ENCODE data around the gene LUM.

LUM gene

GRCh38 chr12:91111366-91112325 is at the start of gene LUM:
Gene LUM (minus strand): TSS chr12:91111494. CDS start chr12:91108979, 2,515 bp downstream.
- no peak for DNase-seq

GRCh38 chr12:91161009-91161408 is 49.7 kb upstream of the LUM start:
- no peak for DNase-seq

GRCh38 chr12:91155990-91156389 is 44.7 kb upstream of the LUM start:
- no peak for DNase-seq

GRCh38 chr12:91154131-91154530 is 42.8 kb upstream of the LUM start:
- no peak for DNase-seq

GRCh38 chr12:91144053-91144452 is 32.8 kb upstream of the LUM start:
- no peak for DNase-seq

- DNase-seq: no peak
Measured at GRCh38 chr12:91143206-91143605, 31.9 kb upstream of the LUM start.

- DNase-seq: no peak
Measured at GRCh38 chr12:91142221-91142631, 30.9 kb upstream of the LUM start.

GRCh38 chr12:91140026-91140931 is 29.0 kb upstream of the LUM start:
- no peak for DNase-seq

- DNase-seq: no peak
Measured at GRCh38 chr12:91139286-91139685, 28.0 kb upstream of the LUM start.

- no peak for DNase-seq
Measured at GRCh38 chr12:91138337-91138920, 27.1 kb upstream of the LUM start.

- DNase-seq: no peak
Measured at GRCh38 chr12:91133871-91134270, 22.6 kb upstream of the LUM start.

- DNase-seq: no peak
Measured at GRCh38 chr12:91129662-91130362, 18.5 kb upstream of the LUM start.

- DNase-seq: no peak
Measured at GRCh38 chr12:91127751-91128150, 16.5 kb upstream of the LUM start.

- DNase-seq: no peak
Measured at GRCh38 chr12:91127306-91127705, 16.0 kb upstream of the LUM start.

- no peak for DNase-seq
Measured at GRCh38 chr12:91126516-91126915, 15.2 kb upstream of the LUM start.

- no peak for DNase-seq
Measured at GRCh38 chr12:91123236-91123916, 12.1 kb upstream of the LUM start.

- DNase-seq: no peak
Measured at GRCh38 chr12:91120781-91121180, 9.5 kb upstream of the LUM start.

- DNase-seq: no peak
Measured at GRCh38 chr12:91119089-91119488, 7.8 kb upstream of the LUM start.

GRCh38 chr12:91113621-91114020 is 2.3 kb upstream of the LUM start:
- no peak for DNase-seq

- no peak for DNase-seq
Measured at GRCh38 chr12:91110311-91110924, 876 bp downstream of the LUM start.

GRCh38 chr12:91109581-91110310 is 1.5 kb downstream of the LUM start:
- DNase-seq: no peak
